Measurements from ENCODE around the gene NRXN3.

NRXN3 gene

GRCh38 chr14:78586681-78587080, 416.5 kb downstream of the NRXN3 start:
- no peak for DNase-seq (ENCODE audit: low read depth)

- DNase-seq (ENCODE audit: low read depth) = no peak
These were observed 418.7 kb downstream of the NRXN3 start for GRCh38 chr14:78588906-78589305.

- DNase-seq (ENCODE audit: low read depth) = no peak
These were observed 422.5 kb downstream of the NRXN3 start for GRCh38 chr14:78592616-78593219.

- peak; percentile 8 for DNase-seq (ENCODE audit: low read depth)
These were observed 423.8 kb downstream of the NRXN3 start for GRCh38 chr14:78593949-78594348.

GRCh38 chr14:78595797-78596196, 425.6 kb downstream of the NRXN3 start:
- DNase-seq (ENCODE audit: low read depth) = no peak

GRCh38 chr14:78598046-78598920, 428.1 kb downstream of the NRXN3 start:
- DNase-seq (ENCODE audit: low read depth) = no peak

GRCh38 chr14:78605025-78605762, 435.0 kb downstream of the NRXN3 start:
- DNase-seq (ENCODE audit: low read depth) = no peak

GRCh38 chr14:78605897-78606500, 435.8 kb downstream of the NRXN3 start:
- DNase-seq (ENCODE audit: low read depth) = peak; percentile 84

- DNase-seq (ENCODE audit: low read depth) = no peak
These were observed 439.0 kb downstream of the NRXN3 start for GRCh38 chr14:78608998-78609787.

- DNase-seq (ENCODE audit: low read depth) = no peak
These were observed 440.8 kb downstream of the NRXN3 start for GRCh38 chr14:78610994-78611393.

- DNase-seq (ENCODE audit: low read depth) = no peak
These were observed 441.8 kb downstream of the NRXN3 start for GRCh38 chr14:78611796-78612571.

- DNase-seq (ENCODE audit: low read depth) = no peak
These were observed 442.5 kb downstream of the NRXN3 start for GRCh38 chr14:78612666-78613065.

GRCh38 chr14:78614593-78614992, 444.4 kb downstream of the NRXN3 start:
- DNase-seq (ENCODE audit: low read depth) = no peak

GRCh38 chr14:78617735-78618134, 447.6 kb downstream of the NRXN3 start:
- DNase-seq (ENCODE audit: low read depth) = no peak

GRCh38 chr14:78618368-78618767, 448.2 kb downstream of the NRXN3 start:
- no peak for DNase-seq (ENCODE audit: low read depth)

GRCh38 chr14:78627114-78627513, 456.9 kb downstream of the NRXN3 start:
- DNase-seq (ENCODE audit: low read depth) = no peak

GRCh38 chr14:78631551-78631950, 461.4 kb downstream of the NRXN3 start:
- DNase-seq (ENCODE audit: low read depth) = no peak

GRCh38 chr14:78633752-78634151, 463.6 kb downstream of the NRXN3 start:
- no peak for DNase-seq (ENCODE audit: low read depth)

GRCh38 chr14:78637489-78637888, 467.3 kb downstream of the NRXN3 start:
- no peak for DNase-seq (ENCODE audit: low read depth)

- DNase-seq (ENCODE audit: low read depth) = no peak
These were observed 467.8 kb downstream of the NRXN3 start for GRCh38 chr14:78637908-78638475.

All from GM04503 (cell line).